Thoracic aorta (tissue), 2 donors: Measurements from ENCODE around the gene THOC5. TPM values are rescaled to one million over a fixed set of nuclear protein-coding genes. Genes with fewer than 3 reads are reported as not detected.
"Not testable (repeated sequence)": the region's sequence is repeated elsewhere in the genome, so short reads cannot be mapped to it uniquely, and the experiment has no call there.

Source experiments
- ATAC-seq: fragments of 150-250 bp; one replicate; pipeline ENCODE4 v1.8.0; 2017; ENCODE audit warnings: low read depth; ENCODE audit not compliant: insufficient number of reproducible peaks, low FRiP score
- DNase-seq: peaks from one replicate; pipeline ENCODE4 v3.0.0-alpha.2; 2020; ENCODE audit warnings: low spot score
- H3K27ac ChIP-seq, 2 donors: fragments of 200-600 bp; sonication (generic); 1 replicate in 1 of 2; 2 replicates in 1 of 2; pipeline ENCODE4 v1.5.1; 2016; ENCODE audit warnings: mild to moderate bottlenecking in 2 of 2, moderate library complexity in 2 of 2
- H3K27me3 ChIP-seq: fragments of 200-600 bp; sonication (generic); replicated peaks from 2 replicates; pipeline ENCODE4 v1.6.0; 2016; ENCODE audit warnings: mild to moderate bottlenecking; ENCODE audit not compliant: insufficient read depth
- H3K36me3 ChIP-seq: fragments of 200-600 bp; sonication (generic); one replicate; pipeline ENCODE4 v1.5.1; 2016
- H3K4me1 ChIP-seq, 2 donors: fragments of 200-600 bp; sonication (generic); 1 replicate in 1 of 2; 2 replicates in 1 of 2; pipeline versions ENCODE4 v1.5.1 to v1.6.0; 2016; ENCODE audit warnings: low read depth in 2 of 2, mild to moderate bottlenecking in 1 of 2; ENCODE audit not compliant: control insufficient read depth in 1 of 2
- H3K4me3 ChIP-seq: fragments of 200-600 bp; sonication (generic); 2 replicates; pipeline ENCODE4 v1.5.1; 2016; ENCODE audit warnings: mild to moderate bottlenecking
- H3K9me3 ChIP-seq: fragments of 200-600 bp; sonication (generic); 2 replicates; pipeline ENCODE4 v1.5.1; 2016
- CTCF ChIP-seq: fragments of 200-600 bp; sonication (generic); IDR thresholded peaks from one replicate; pipeline ENCODE4 v1.5.1; 2019; ENCODE audit warnings: antibody characterized with exemption
- total RNA-seq, 2 donors: library from RNA; depleted of rRNA; stranded (reverse); fragments of >200 nt; gene quantifications; one replicate each; pipeline versions ENCODE4 v1.1.0 to v1.2.3, GENCODE V29; 2016

Gene THOC5
- total RNA-seq, 2 donors from 2014 or later = 39.8 to 104 TPM

- Histone ChIP-seq H3K36me3 (no peaks in the 10 kb centered on the region), H3K27me3 (no peaks in the 10 kb centered on the region), H3K4me1 (no peaks in the 10 kb centered on the region), H3K27ac (no peak overlapping the region), H3K4me3 (no peak overlapping the region), H3K9me3 (no peaks in the 10 kb centered on the region)
- DNase-seq (no peak), ATAC-seq (no peak)
- TF ChIP-seq CTCF = no peak
These were observed 34.6 kb upstream of the THOC5 start for GRCh38 chr22:29587938-29588699.

DNA sequence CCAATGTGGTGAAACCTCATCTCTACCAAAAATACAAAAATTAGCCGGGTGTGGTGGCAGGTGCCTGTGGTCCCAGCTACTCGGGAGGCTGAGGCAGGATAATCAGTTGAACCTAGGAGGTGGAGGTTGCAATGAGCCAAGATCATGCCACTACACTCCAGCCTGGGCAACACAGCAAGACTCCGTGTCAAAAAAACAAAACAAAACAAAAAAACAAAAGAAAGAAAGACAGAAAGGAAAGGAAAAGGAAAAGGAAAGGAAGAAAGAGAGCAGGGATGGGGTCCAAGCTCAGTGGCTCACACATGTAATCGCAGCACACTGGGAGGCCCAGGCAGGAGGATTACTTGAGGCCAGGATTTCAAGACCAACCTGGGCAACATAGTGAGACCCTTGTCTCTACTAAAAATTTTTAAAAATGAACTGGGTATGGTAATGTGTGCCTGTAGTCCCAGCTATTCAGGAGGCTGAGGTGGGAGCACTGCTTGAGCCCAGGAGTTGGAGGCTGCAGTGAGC lies 32.7 kb upstream of the THOC5 start:
- DNase-seq, H3K27me3 ChIP-seq, H3K9me3 ChIP-seq, H3K27ac ChIP-seq, ATAC-seq, H3K36me3 ChIP-seq, H3K4me1 ChIP-seq, H3K4me3 ChIP-seq: not testable (repeated sequence)

GRCh38 chr22:29584975-29585374 lies 31.4 kb upstream of the THOC5 start:
- H3K4me3 ChIP-seq = no peak overlapping the region
- DNase-seq = no peak
- H3K27ac ChIP-seq = no peak overlapping the region
- TF ChIP-seq CTCF = no peak
- H3K27me3 ChIP-seq = no peaks in the 10 kb centered on the region
- no peak for ATAC-seq
- H3K9me3 ChIP-seq = no peaks in the 10 kb centered on the region
- H3K36me3 ChIP-seq = no peaks in the 10 kb centered on the region
- peaks cover 0 to 10% of the 10 kb centered on the region in 2 donors for H3K4me1 ChIP-seq

DNA sequence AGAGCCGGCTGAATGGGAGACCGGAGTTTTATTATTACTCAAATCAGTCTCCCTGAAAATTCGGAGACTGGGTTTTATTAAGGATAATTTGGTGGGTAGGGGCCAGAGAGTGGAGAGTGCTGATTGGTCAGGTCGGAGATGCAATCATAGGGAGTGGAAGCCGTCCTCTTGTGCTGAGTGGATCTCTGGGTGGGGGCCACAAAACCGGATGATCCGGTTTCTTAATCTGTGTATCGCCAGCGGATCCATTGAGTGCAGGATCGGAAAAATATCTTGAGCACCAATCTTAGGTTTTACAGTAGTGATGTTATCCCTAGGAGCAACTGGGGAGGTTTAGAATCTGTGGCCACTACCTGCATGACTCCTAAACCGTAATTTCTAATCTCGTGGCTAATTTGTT lies 28.2 kb upstream of the THOC5 start:
- DNase-seq = no peak

DNA sequence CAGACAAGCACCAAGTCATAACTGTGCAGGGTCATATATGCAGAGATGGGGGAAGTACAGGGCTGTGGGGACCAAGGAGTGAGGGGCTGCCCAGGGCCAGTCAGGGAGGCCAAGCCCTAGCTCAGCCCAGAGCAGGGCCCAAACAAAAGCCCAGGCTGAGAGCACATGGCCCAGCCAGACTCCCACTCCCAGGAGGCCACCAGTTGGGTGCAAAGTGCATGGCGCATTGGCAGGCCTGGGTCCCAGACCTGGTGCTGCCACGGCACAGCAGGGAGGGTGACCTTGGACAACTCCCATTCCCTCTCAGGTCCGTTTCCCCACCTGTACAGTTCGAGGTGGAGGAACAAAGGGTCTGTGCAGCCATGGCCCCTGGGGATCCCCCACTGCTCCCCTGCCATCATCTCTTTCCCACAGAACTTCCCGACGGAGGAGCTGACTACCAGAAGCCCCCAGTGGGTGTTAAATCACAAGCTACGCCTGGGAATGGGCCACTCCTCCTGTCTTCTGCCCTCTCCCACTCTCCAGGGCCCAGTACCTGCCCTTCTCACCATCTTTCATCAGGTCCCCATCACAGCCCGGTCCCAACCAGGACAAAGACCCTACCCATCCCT lies 26.7 kb upstream of the THOC5 start:
- H3K4me1 ChIP-seq = peaks cover 0 to 10% of the 10 kb centered on the region in 2 donors
- H3K27ac ChIP-seq = peak overlapping the region; percentile 55 to 63
- H3K27me3 ChIP-seq = no peaks in the 10 kb centered on the region
- H3K9me3 ChIP-seq = no peaks in the 10 kb centered on the region
- ATAC-seq = no peak
- no peak for DNase-seq
- no peaks in the 10 kb centered on the region for H3K36me3 ChIP-seq
- H3K4me3 ChIP-seq = peak overlapping the region; percentile 90
- no peak for TF ChIP-seq CTCF

More for the DNA sequence above, 28.2 kb upstream of the THOC5 start:
- TF ChIP-seq CTCF = no peak
- no peaks in the 10 kb centered on the region for H3K36me3 ChIP-seq
- H3K4me3 ChIP-seq = peak overlapping the region; percentile 90
- peaks cover 0 to 10% of the 10 kb centered on the region in 2 donors for H3K4me1 ChIP-seq
- no peak overlapping the region for H3K27ac ChIP-seq
- ATAC-seq = no peak
- H3K27me3 ChIP-seq = no peaks in the 10 kb centered on the region
- H3K9me3 ChIP-seq = no peaks in the 10 kb centered on the region
